GM19438 (cell line): ENCODE results near the gene SLC2A9.
"Not testable (repeated sequence)": the region's sequence is repeated elsewhere in the genome, so short reads cannot be mapped to it uniquely, and the experiment has no call there.

ENCODE experiments used
- ATAC-seq: cut with Tn5 transposase; IDR thresholded peaks from one replicate; pipeline ENCODE4 v1.9.1; 2021; ENCODE audit warnings: low read depth; ENCODE audit not compliant: unreplicated experiment

SLC2A9 gene

DNA sequence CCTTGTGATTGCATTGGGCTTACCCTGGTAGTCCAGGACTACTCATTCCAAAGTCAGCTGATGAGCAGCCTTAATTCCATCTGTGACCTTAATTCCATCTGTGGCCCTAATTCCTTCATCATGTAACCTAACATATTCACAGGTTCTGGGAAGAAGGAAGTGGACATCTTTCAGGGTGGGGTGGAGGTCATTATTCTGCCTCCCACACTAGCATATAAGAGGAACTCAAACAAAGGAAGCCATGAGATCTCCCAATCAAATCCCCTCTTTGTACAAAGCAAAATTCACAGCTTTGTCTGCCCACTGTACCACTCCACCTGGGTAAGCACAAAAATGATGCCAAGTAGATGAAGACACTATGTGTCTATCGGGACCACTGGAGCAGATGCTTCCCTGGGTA lies 87.3 kb downstream of the SLC2A9 start:
- ATAC-seq = no peak

GRCh38 chr4:9933184-9933583 lies 88.1 kb downstream of the SLC2A9 start:
- no peak for ATAC-seq

DNA sequence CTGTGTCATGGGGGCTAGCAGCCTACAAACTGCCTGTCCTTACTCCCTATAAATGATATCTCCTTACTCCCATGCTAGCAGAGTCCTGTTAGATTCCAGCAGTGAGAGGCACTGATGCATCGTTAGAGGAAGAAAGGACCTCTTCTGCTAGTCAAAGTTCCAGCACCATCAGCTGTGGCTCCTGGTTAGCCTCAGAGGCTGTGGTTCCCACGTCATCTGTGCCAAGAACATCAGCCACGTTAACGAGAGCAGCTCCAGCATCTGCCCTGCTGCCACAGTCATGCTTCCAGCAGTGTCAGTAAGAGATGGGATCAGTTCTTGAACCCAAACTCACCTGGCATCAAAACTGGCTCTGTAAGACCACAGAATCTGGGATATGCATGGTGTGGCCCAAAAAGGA lies 88.5 kb downstream of the SLC2A9 start:
- no peak for ATAC-seq

DNA sequence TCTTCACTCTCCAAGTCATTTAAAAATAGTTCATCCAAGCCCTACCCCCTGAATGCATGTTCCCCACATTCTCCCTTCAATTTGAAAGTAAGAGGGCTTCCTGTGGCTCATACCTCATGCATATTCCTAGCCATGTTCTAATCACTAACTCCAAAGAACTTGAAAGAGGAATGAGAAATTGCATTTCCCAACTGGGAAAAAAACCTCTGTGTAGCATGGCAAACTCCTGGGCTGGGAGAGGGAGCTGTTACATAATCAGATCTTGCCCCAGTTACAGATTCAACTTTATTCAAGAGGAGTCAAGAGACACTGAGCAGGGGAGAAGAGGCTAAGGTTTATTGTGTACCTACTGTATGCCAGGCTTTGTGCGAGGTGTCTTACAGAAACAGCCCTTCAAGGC lies 90.2 kb downstream of the SLC2A9 start:
- no peak for ATAC-seq

GRCh38 chr4:9929111-9929510 lies 92.2 kb downstream of the SLC2A9 start:
- ATAC-seq = no peak

DNA sequence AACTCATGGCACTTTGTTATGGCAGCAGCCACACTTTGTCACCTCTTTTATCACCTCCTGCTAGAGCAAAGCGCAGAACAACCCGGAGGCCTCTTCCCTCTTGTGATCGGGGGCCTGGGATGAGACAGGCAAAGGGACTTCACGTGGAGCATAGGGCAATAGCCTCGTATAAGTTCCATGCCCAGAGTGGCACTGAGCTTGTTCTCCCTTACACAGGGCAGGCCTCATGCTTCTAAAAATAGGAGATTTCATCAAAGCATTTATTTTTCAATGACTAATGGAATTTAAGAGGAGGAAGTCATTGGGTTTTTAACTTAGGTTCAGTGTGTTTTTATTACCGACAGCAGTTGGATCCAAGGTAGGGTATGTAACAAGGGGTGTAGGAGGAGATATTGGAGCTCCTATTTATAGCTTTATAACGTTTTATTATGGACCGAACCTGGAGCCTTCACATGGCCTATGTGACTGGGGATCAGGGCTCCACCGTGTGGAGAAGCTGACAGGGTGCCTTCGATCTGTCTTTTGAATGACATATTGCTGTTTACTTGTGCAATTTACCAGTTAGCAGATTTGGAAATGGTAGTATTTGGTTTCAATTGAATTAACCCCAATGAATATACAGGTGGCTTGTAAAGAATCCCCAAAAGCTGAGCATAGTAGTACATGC lies 93.8 kb downstream of the SLC2A9 start:
- no peak for ATAC-seq

- no peak for ATAC-seq
Observed at GRCh38 chr4:9926586-9926985, 94.7 kb downstream of the SLC2A9 start.

DNA sequence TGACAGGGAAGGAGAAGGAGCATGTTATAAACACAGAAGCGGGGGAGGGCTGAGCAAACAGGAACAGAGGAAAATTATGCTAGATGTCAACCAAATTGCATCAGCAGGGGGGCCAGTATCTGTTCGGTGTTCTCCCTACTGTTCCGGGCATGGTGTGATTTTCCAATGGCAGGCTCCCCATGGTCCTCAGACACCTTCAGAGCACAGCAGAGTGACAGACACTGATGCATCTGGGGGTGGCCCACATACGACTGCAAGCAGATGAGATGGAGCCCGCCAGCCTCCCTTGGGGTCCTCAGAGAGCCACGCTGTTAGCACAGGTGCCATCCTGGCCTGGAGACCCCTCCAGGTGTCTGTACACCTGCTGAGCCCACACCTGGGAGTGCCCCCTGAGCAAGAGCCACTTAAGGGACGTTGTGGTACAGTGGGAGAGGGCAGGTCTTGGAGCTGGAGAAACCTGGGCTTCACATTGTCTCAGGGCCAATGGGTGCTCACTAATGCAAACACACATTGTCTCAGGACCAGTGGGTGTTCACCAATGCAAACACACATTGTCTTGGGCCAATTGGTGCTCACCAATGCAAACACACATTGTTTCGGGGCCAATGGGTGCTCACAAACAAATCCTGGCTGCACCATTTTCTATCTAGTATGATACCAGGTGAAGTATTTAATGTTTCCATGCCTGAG lies 95.4 kb downstream of the SLC2A9 start:
- no peak for ATAC-seq

- ATAC-seq = no peak
Observed at GRCh38 chr4:9924750-9925149, 96.5 kb downstream of the SLC2A9 start.

- no peak for ATAC-seq
Observed at GRCh38 chr4:9923195-9923812, 98.0 kb downstream of the SLC2A9 start.

- ATAC-seq = no peak
Observed at GRCh38 chr4:9921326-9921725, 100.0 kb downstream of the SLC2A9 start.

DNA sequence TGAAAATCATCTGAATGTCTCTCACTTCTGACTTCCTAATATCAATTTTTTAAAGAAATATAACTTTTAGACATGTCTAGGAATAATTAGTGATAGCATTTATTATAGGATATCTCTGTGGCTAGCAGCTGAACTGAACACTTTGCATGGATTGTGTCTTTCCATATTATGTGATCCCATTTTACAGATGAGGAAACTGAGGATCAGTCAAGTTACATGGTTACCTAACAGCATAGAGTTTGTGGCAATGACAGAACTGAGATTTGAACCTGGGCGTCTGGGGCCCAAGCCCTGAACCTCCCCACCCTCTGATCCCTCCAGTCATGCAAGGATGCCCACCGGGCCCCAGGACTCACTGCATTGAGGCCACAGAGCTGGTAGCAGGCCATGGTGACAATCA lies 101.3 kb downstream of the SLC2A9 start:
- no peak for ATAC-seq

- no peak for ATAC-seq
Observed at GRCh38 chr4:9919047-9919446, 102.2 kb downstream of the SLC2A9 start.

DNA sequence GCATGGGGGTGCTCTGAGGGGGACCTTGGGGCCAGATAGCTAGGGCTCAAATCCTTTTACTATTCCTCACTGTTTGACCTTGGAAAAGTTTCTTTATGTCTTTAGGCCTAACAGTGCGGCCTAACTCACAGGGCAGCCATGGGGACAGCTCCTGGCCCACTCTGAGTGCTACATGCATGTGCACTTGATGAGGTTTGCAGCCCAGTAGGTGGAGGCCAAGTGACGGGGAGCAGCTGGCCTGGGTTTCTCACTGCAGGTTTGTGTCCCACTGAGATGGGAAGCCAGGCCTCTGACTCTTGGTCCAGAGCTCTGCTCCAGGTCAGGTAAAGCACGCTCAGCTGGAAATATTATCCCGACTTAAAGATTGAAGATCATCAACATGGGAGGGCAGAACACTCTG lies 102.8 kb downstream of the SLC2A9 start:
- ATAC-seq = no peak

DNA sequence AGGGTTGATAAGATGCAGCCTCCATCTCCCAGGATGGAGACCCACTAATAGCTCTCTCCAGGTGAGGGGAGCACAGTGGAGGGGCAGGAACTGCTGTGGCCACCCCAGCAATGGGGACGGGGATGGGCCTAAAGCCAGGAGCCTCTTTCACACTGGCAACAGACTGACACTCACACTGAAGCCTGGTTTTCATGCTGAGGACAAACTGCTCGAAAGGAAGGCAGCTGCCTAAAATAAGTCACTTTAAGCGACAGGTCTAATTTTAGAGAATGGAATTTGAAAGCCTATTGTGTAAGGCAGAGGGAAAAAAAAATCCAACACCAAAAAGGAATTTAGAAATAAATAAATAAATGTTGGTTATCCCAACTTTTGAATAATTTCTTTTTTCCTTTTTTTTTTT lies 104.4 kb downstream of the SLC2A9 start:
- ATAC-seq = no peak

DNA sequence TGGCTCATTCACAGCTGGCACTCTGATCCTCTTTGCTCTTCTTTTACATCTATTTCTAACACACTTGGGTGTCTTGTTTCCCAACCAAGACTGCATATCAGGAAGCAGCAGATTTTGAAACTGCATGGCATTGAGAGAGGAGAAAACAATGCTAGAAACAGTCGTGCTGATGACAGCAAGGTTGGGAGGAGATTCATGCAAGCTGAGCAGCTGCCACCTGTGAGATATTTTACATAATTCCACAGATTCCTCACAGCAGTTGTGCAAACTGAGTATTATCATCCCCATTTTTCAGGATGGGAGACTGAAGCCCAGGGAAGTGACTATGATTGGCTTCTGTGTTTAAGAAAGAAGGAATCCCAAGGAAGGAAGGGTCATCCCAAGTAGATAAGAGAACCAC lies 105.0 kb downstream of the SLC2A9 start:
- ATAC-seq = no peak

- no peak for ATAC-seq
Observed at GRCh38 chr4:9913846-9914245, 107.5 kb downstream of the SLC2A9 start.

DNA sequence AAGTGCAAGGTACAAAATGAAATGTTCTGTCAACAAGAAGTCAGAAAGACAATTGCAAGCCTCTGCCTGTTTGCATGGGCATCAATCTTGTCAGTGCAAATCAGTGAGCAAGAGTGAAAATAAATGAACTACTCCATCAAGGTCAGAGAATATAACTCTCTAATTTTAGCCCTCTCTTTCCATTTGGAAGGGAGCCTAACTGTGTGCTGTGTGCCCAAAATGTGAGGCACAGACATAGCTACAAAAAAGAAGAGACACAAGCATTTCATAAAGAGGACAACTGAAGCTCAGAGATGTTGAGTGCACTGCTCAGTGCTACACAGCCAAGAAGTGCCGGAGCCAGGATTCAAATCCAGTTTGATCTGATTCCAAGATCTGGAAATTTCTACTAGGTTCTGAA lies 114.3 kb downstream of the SLC2A9 start:
- no peak for ATAC-seq

DNA sequence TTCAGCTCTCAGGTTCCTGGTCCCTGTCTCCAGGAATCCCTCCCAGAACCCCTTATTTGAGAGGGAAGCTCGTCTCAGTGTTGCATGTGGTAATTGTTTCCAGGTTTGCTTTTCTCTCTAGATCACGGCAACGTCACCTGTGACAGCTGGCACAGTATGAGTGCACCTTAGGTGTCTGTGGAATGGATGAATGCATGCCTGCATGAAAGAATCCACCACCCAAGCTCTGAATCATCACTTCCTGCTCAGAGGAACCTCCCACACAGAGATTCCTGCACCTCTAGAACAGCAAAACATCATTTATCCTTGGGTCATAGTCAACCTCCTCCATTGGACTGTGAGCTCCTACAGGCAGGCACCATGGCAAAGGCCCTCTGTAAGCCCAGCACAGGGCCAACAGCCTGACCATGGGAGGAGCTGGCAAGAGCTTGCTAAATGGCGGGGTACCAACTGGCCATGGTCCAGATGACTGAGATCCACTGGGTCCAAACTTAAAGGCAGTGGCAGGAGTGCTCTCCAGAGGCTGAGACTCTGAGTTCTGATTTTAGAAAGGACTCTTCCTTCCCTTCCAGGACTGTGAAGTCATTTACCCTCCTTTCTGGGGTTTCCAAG lies 116.2 kb downstream of the SLC2A9 start:
- no peak for ATAC-seq

- ATAC-seq = no peak
Observed at GRCh38 chr4:9903317-9903716, 118.0 kb downstream of the SLC2A9 start.

- no peak for ATAC-seq
Observed at GRCh38 chr4:9901257-9901656, 120.0 kb downstream of the SLC2A9 start.

- ATAC-seq = not testable (repeated sequence)
Observed at GRCh38 chr4:9900633-9901032, 120.7 kb downstream of the SLC2A9 start.
